HG03457 (cell line): ENCODE results near the gene LDB1.
A peak's percentile ranks its signal among the peaks of the same experiment; 100 is the strongest.

Source experiments
- ATAC-seq: cut with Tn5 transposase; IDR thresholded peaks from one replicate; pipeline ENCODE4 v1.9.1; 2021; ENCODE audit warnings: moderate number of reproducible peaks; ENCODE audit not compliant: unreplicated experiment

The LDB1 gene

GRCh38 chr10:102114861-102115618 is 5.1 kb downstream of the LDB1 start:
- ATAC-seq, result peak; percentile 42

- ATAC-seq, result no peak
Measured at GRCh38 chr10:102113956-102114857, 6.0 kb downstream of the LDB1 start.

GRCh38 chr10:102113261-102113955 is 6.8 kb downstream of the LDB1 start:
- no peak for ATAC-seq

GRCh38 chr10:102112210-102112817 is 7.9 kb downstream of the LDB1 start:
- no peak for ATAC-seq

GRCh38 chr10:102111276-102111675 is 8.9 kb downstream of the LDB1 start:
- no peak for ATAC-seq

- ATAC-seq, result no peak
Measured at GRCh38 chr10:102109166-102110116, 10.7 kb downstream of the LDB1 start.

- ATAC-seq, result no peak
Measured at GRCh38 chr10:102106998-102107397, 13.2 kb downstream of the LDB1 start.

GRCh38 chr10:102102421-102102820 is 17.7 kb downstream of the LDB1 start:
- ATAC-seq, result no peak

- no peak for ATAC-seq
Measured at GRCh38 chr10:102101152-102101551, 19.0 kb downstream of the LDB1 start.

- ATAC-seq, result no peak
Measured at GRCh38 chr10:102096449-102096848, 23.7 kb downstream of the LDB1 start.

GRCh38 chr10:102090772-102091171 is 29.4 kb downstream of the LDB1 start:
- no peak for ATAC-seq

GRCh38 chr10:102086196-102086595 is 34.0 kb downstream of the LDB1 start:
- no peak for ATAC-seq

- ATAC-seq, result no peak
Measured at GRCh38 chr10:102085336-102085735, 34.8 kb downstream of the LDB1 start.

- ATAC-seq, result no peak
Measured at GRCh38 chr10:102083541-102083940, 36.6 kb downstream of the LDB1 start.

- ATAC-seq, result no peak
Measured at GRCh38 chr10:102072673-102073527, 47.3 kb downstream of the LDB1 start.

- no peak for ATAC-seq
Measured at GRCh38 chr10:102069071-102069470, 51.1 kb downstream of the LDB1 start.

GRCh38 chr10:102068216-102068615 is 52.0 kb downstream of the LDB1 start:
- no peak for ATAC-seq

GRCh38 chr10:102067091-102067916 is 52.9 kb downstream of the LDB1 start:
- ATAC-seq, result no peak
